GM12892 (cell line): Measurements from ENCODE around the gene MGAT5.

ENCODE experiments used
- POLR2A ChIP-seq: IDR thresholded peaks from 2 replicates; pipeline ENCODE4 v1.6.1; 2011; ENCODE audit warnings: low read depth, low read length, control low read depth
- POLR2AphosphoS5 ChIP-seq: IDR thresholded peaks from 2 replicates; pipeline ENCODE4 v1.6.1; 2011; ENCODE audit warnings: low read depth, low read length, control low read depth
- TAF1 ChIP-seq: IDR thresholded peaks from 2 replicates; pipeline ENCODE4 v1.6.1; 2011; ENCODE audit warnings: low read depth, mild to moderate bottlenecking, control low read depth, low read length, borderline replicate concordance

- TF ChIP-seq POLR2AphosphoS5 = no peak
- TF ChIP-seq POLR2A = no peak
- TF ChIP-seq TAF1 = no peak
Measured at GRCh38 chr2:134449751-134450513, 196.1 kb downstream of the MGAT5 start.
